ENCODE data around the gene DENND4A. TPM values are rescaled to one million over a fixed set of nuclear protein-coding genes. Genes with fewer than 3 reads are reported as not detected.
"Not testable (repeated sequence)": the region's sequence is repeated elsewhere in the genome, so short reads cannot be mapped to it uniquely, and the experiment has no call there.

DENND4A gene
- polyA plus RNA-seq, 2 of the 4 experiments (the other 2 are of a cell fraction) = 5.6 to 16.8 TPM

GRCh38 chr15:65782096-65782495, 10.0 kb downstream of the DENND4A start:
- ATAC-seq = no peak
- H3K4me2 ChIP-seq = no peak overlapping the region
- no peak for DNase-seq (ENCODE audit: low read depth in 1 of 2, low spot score in 1 of 2)
- TF ChIP-seq NPAS2 (CRISPR knock-in tag; IDR thresholded peaks at IDR 0.05; ENCODE audit: borderline replicate concordance) (no peak), PBX3 (IDR thresholded peaks at IDR 0.05) (no peak)
- CTCF ChIA-PET = interaction anchor here (1.3 kb wide), 1 partner anchor 144 kb away, joined by 3 read pairs; no protein-coding TSS in a partner anchor
- 86% methylated on average over 5 of the region's 5 CpGs for WGBS (ENCODE audit: missing lambda C conversion rate)
- H3K4me3 ChIP-seq = no peak overlapping the region
- H3K9me3 ChIP-seq = no peaks in the 10 kb centered on the region
- POLR2A ChIA-PET = interaction anchor here (1.3 kb wide), 1 partner anchor 87 kb away, joined by 6 read pairs; the partner anchor contains the start of gene RAB11A
- no peak for FAIRE-seq
- no peak overlapping the region for H3K27ac ChIP-seq
- H3K4me1 ChIP-seq = peaks cover 2% of the 10 kb centered on the region; the same call in 2 of the 3 replicates

- FAIRE-seq; DNase-seq (ENCODE audit: low read depth in 1 of 2, low spot score in 1 of 2); H3K4me3 ChIP-seq; ATAC-seq; H3K4me2 ChIP-seq; H3K27ac ChIP-seq; H3K9me3 ChIP-seq; H3K4me1 ChIP-seq: not testable (repeated sequence)
- 89% methylated on average over 9 of the region's 9 CpGs for WGBS (ENCODE audit: missing lambda C conversion rate)
- ChIA-PET POLR2A (interaction anchor here (1.2 kb wide), 1 partner anchor 13 kb away, joined by 3 read pairs; the partner anchor contains the start of gene DENND4A), CTCF (interaction anchor here (0.8 to 2.3 kb wide), 4 partner anchors 9 to 168 kb away, joined by 3 to 6 read pairs (median 3); partner anchors contain the start of gene INTS14)
Measured at GRCh38 chr15:65778701-65779100, 13.4 kb downstream of the DENND4A start.

- FAIRE-seq = no peak
- Histone ChIP-seq H3K27ac (no peak overlapping the region), H3K4me2 (no peak overlapping the region), H3K4me1 (no peaks in the 10 kb centered on the region), H3K9me3 (no peaks in the 10 kb centered on the region), H3K4me3 (no peak overlapping the region)
- 89% methylated on average over 2 of the region's 2 CpGs for WGBS (ENCODE audit: missing lambda C conversion rate)
- TF ChIP-seq TP53 (CRISPR knock-in tag; IDR thresholded peaks at IDR 0.05) (no peak), ESRRA (IDR thresholded peaks at IDR 0.05; ENCODE audit: borderline replicate concordance, low read length) (no peak), HOXA7 (CRISPR knock-in tag; IDR thresholded peaks at IDR 0.05) (no peak), SMC3 (IDR thresholded peaks at IDR 0.05) (no peak), PBX3 (IDR thresholded peaks at IDR 0.05) (no peak), PHF8 (IDR thresholded peaks at IDR 0.05; ENCODE audit: borderline replicate concordance, low read depth) (no peak), POLR2AphosphoS2 (conservative IDR thresholded peaks at IDR 0.05; ENCODE audit: low read length) (no peak), CEBPB (IDR thresholded peaks at IDR 0.05) (no peak), MAX (IDR thresholded peaks at IDR 0.05) (no peak)
- ATAC-seq = no peak
- POLR2A ChIA-PET = interaction anchor here (1.2 to 1.4 kb wide), 2 partner anchors 13 to 91 kb away, joined by 3 read pairs; partner anchors contain the start of genes DENND4A and RAB11A
- CTCF ChIA-PET = interaction anchor here (0.8 to 2.3 kb wide), 3 partner anchors 9 to 167 kb away, joined by 3 to 6 read pairs (median 3); partner anchors contain the start of gene INTS14
- DNase-seq (ENCODE audit: low read depth in 1 of 2, low spot score in 1 of 2) = no peak
Measured at GRCh38 chr15:65778269-65778668, 13.8 kb downstream of the DENND4A start.

GRCh38 chr15:65777843-65778242, 14.2 kb downstream of the DENND4A start:
- no peak overlapping the region for H3K4me2 ChIP-seq
- DNase-seq (ENCODE audit: low read depth in 1 of 2, low spot score in 1 of 2) (no peak), FAIRE-seq (no peak), ATAC-seq (no peak)
- no peak overlapping the region for H3K4me3 ChIP-seq
- WGBS (ENCODE audit: missing lambda C conversion rate) = 96% methylated on average over 6 of the region's 6 CpGs
- H3K27ac ChIP-seq = no peak overlapping the region
- ChIA-PET CTCF (interaction anchor here (0.8 to 2.3 kb wide), 4 partner anchors 8 to 167 kb away, joined by 3 to 8 read pairs (median 4); partner anchors contain the start of genes INTS14 and RAB11A), POLR2A (interaction anchor here (1.2 to 1.4 kb wide), 2 partner anchors 14 to 92 kb away, joined by 3 read pairs; partner anchors contain the start of genes DENND4A and RAB11A)
- no peaks in the 10 kb centered on the region for H3K9me3 ChIP-seq
- H3K4me1 ChIP-seq = no peaks in the 10 kb centered on the region
- TF ChIP-seq FOSL2 (IDR thresholded peaks at IDR 0.05) (no peak), FOSL2 (CRISPR knock-in tag; IDR thresholded peaks at IDR 0.05) (no peak), EP300 (IDR thresholded peaks at IDR 0.05) (no peak), MYC (IDR thresholded peaks at IDR 0.05; ENCODE audit: borderline replicate concordance, low read length) (no peak), ZNF302 (CRISPR knock-in tag; IDR thresholded peaks at IDR 0.05) (no peak), REST (IDR thresholded peaks at IDR 0.05) (no peak), ELK1 (IDR thresholded peaks at IDR 0.05; ENCODE audit: low read depth, low read length) (no peak), KDM1A (IDR thresholded peaks at IDR 0.05; ENCODE audit: low read depth) (no peak), MAX (IDR thresholded peaks at IDR 0.05) (no peak), POLR2A (IDR thresholded peaks at IDR 0.05; ENCODE audit: low read length) (no peak), CTCF (IDR thresholded peaks at IDR 0.05) (no peak)
